ENCODE measurements around the gene BLVRA.

- TF ChIP-seq CTCF (conservative IDR thresholded peaks at IDR 0.05) (no peak), EZH2 (IDR thresholded peaks at IDR 0.05; ENCODE audit: low read depth) (no peak)
These were observed 96.7 kb downstream of the BLVRA start for GRCh38 chr7:43855176-43855575.
